Stomach (tissue), 9 donors: Measurements from ENCODE around the gene MAST4. TPM values are rescaled to one million over a fixed set of nuclear protein-coding genes. Genes with fewer than 3 reads are reported as not detected.

Experiments
- DNase-seq, 2 donors: peaks; one replicate each; pipeline versions ENCODE4 v3.0.0 to v3.0.0-alpha.2; 2013 to 2019
- H3K27ac ChIP-seq, 5 donors: fragments of 200-600 bp in 4 of 5; sonication (generic) in 4 of 5; one replicate each; pipeline ENCODE4 v1.5.1; 2013 to 2019; ENCODE audit warnings: mild to moderate bottlenecking in 1 of 5, moderate library complexity in 1 of 5
- H3K27me3 ChIP-seq, 3 donors: fragments of 200-600 bp; sonication (generic); one replicate each; pipeline ENCODE4 v1.5.1; 2017 to 2019; ENCODE audit warnings: mixed run types in 1 of 3
- H3K36me3 ChIP-seq, 4 donors: fragments of 200-600 bp; sonication (generic); 1 replicate in 3 of 4; 2 replicates in 1 of 4; pipeline ENCODE4 v1.5.1; 2016 to 2019
- H3K4me1 ChIP-seq, 4 donors: fragments of 200-600 bp; sonication (generic); one replicate each; pipeline ENCODE4 v1.5.1; 2016 to 2019
- H3K4me3 ChIP-seq, 4 donors: fragments of 200-600 bp; sonication (generic) in 3 of 4; one replicate each; pipeline ENCODE4 v1.5.1; 2016 to 2019; ENCODE audit warnings: mild to moderate bottlenecking in 1 of 4
- H3K9me3 ChIP-seq, 4 donors: fragments of 200-600 bp; sonication (generic); one replicate each; pipeline ENCODE4 v1.5.1; 2016 to 2019
- EP300 ChIP-seq: sonication (generic); formaldehyde crosslinking; IDR thresholded peaks from one replicate; pipeline ENCODE4 v1.6.1; 2017; ENCODE audit warnings: antibody characterized with exemption
- POLR2A ChIP-seq, 4 donors: fragments of 450-650 bp; IDR thresholded peaks; one replicate each; pipeline ENCODE4 v1.6.1; 2016; ENCODE audit warnings: antibody characterized with exemption in 4 of 4, control low read depth in 2 of 4, mild to moderate bottlenecking in 1 of 4, moderate library complexity in 1 of 4
- POLR2AphosphoS5 ChIP-seq, 3 donors: sonication (generic); formaldehyde crosslinking; IDR thresholded peaks; one replicate each; pipeline ENCODE4 v1.6.1; 2016; ENCODE audit warnings: antibody characterized with exemption in 3 of 3
- WGBS, 5 donors: extraction: QIAGEN DNeasy Blood & Tissue Kit in 3 of 5; methylation state at CpG; one replicate each; pipeline versions ENCODE4 v1.1.5 to v1.1.7; 2013 to 2018; 5-methylcytosine and 5-hydroxymethylcytosine counted together
- intact Hi-C: fragments of 100-400 bp; cut with DNase I; formaldehyde crosslinking; loops from one replicate; pipeline ENCODE4 v1.15.1; 2023; ENCODE audit warnings: low total_unique reads
- polyA plus RNA-seq, 3 donors: library from polyadenylated mRNA; stranded (reverse); fragments of 200-250 nt; gene quantifications; one replicate each; pipeline ENCODE4 v1.2.3, GENCODE V29; 2013
- total RNA-seq, 5 donors: library from RNA; depleted of rRNA; stranded (reverse); fragments of >200 nt; gene quantifications; one replicate each; pipeline versions ENCODE4 v1.1.0 to v1.2.3, GENCODE V29; 2014 to 2016
- TF ChIP-seq, protein P1 (sequence below), 7 experiments: fragments of 450-650 bp in 4 of 7; fragments of 200-600 bp in 3 of 7; sonication (generic) in 3 of 7; IDR thresholded peaks; one replicate each; pipeline ENCODE4 v1.5.1; 2016 to 2019; ENCODE audit warnings: antibody characterized with exemption in 7 of 7, control low read depth in 2 of 7, mild to moderate bottlenecking in 1 of 7
- donor health status: healthy with polysubstance abuse.
- donor health status: Bipolar disorder and iron deficiency.
- donor health status: healthy.

Gene MAST4
- total and polyA plus RNA-seq, 8 donors, result 1.5 to 52.5 (median 32.1) TPM

GRCh38 chr5:66701244-66701643, 105.1 kb downstream of the MAST4 start:
- H3K9me3 ChIP-seq, result no peaks in the 10 kb centered on the region
- H3K4me3 ChIP-seq, result no peak overlapping the region
- H3K4me1 ChIP-seq, result no peaks in the 10 kb centered on the region
- no peaks in the 10 kb centered on the region for H3K27me3 ChIP-seq
- TF ChIP-seq, protein P1, sequence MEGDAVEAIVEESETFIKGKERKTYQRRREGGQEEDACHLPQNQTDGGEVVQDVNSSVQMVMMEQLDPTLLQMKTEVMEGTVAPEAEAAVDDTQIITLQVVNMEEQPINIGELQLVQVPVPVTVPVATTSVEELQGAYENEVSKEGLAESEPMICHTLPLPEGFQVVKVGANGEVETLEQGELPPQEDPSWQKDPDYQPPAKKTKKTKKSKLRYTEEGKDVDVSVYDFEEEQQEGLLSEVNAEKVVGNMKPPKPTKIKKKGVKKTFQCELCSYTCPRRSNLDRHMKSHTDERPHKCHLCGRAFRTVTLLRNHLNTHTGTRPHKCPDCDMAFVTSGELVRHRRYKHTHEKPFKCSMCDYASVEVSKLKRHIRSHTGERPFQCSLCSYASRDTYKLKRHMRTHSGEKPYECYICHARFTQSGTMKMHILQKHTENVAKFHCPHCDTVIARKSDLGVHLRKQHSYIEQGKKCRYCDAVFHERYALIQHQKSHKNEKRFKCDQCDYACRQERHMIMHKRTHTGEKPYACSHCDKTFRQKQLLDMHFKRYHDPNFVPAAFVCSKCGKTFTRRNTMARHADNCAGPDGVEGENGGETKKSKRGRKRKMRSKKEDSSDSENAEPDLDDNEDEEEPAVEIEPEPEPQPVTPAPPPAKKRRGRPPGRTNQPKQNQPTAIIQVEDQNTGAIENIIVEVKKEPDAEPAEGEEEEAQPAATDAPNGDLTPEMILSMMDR (IDR thresholded peaks at IDR 0.05), result no peak
- no peak for TF ChIP-seq POLR2AphosphoS5 (IDR thresholded peaks at IDR 0.05)
- TF ChIP-seq EP300, result no peak
- TF ChIP-seq POLR2A (IDR thresholded peaks at IDR 0.05), result no peak
- intact Hi-C loops, result no loop called here
- no peak for DNase-seq
- H3K36me3 ChIP-seq, result no peaks in the 10 kb centered on the region
- WGBS, 5 donors, result 58 to 84% (median 74%) methylated on average over 1 of the region's 1 CpG
- H3K27ac ChIP-seq, result no peak overlapping the region

- intact Hi-C loops, result no loop called here
- Histone ChIP-seq H3K9me3 (no peaks in the 10 kb centered on the region), H3K27ac (no peak overlapping the region), H3K27me3 (no peaks in the 10 kb centered on the region), H3K4me1 (no peaks in the 10 kb centered on the region), H3K4me3 (no peak overlapping the region), H3K36me3 (no peaks in the 10 kb centered on the region)
- WGBS, 5 donors, result 72 to 93% (median 86%) methylated on average over 3 of the region's 3 CpGs
- DNase-seq, result no peak
- TF ChIP-seq, protein P1 (IDR thresholded peaks at IDR 0.05), result no peak
- TF ChIP-seq EP300 (no peak), POLR2A (IDR thresholded peaks at IDR 0.05) (no peak), POLR2AphosphoS5 (IDR thresholded peaks at IDR 0.05) (no peak)
These were observed 106.2 kb downstream of the MAST4 start for GRCh38 chr5:66702426-66702825.

DNA sequence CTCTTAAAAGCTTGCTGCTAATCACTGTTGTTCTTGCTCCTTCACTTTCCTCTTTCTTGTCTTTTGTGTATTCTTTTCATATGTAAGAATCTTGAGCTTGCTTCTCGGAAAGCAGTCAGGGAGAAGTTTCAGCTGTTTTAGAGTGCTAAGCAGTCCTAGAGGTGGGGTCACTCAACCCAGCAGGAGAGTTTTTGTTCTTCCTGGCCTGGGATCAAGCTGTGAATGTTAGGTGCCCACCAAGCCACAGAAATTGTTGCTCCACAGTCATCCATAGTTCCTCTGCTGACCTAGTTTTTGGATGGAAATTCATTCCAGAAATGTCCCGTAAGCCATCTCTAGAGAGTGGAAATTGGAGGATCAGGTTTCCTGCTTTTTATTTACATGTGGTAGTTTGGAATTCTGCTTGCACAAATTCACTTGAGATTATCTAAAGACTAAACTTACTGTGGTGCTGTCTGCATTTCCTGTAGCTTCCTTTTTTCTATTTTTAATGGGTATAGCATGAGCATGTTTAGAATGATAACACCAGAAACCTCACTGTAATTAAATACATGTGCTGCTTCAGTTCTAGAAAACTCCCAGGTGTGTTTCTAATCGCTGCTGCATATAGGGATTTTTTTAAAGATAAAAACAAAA, 108.7 kb downstream of the MAST4 start:
- DNase-seq, result peak in 1 of 2 donors; percentile 22
- no peak overlapping the region for H3K27ac ChIP-seq
- no peaks in the 10 kb centered on the region for H3K27me3 ChIP-seq
- intact Hi-C loops, result no loop called here
- H3K36me3 ChIP-seq, result no peaks in the 10 kb centered on the region
- no peak overlapping the region for H3K4me3 ChIP-seq
- TF ChIP-seq EP300 (no peak), POLR2AphosphoS5 (IDR thresholded peaks at IDR 0.05) (no peak), POLR2A (IDR thresholded peaks at IDR 0.05) (no peak)
- TF ChIP-seq, protein P1 (IDR thresholded peaks at IDR 0.05), result no peak
- no peaks in the 10 kb centered on the region for H3K9me3 ChIP-seq
- no peaks in the 10 kb centered on the region for H3K4me1 ChIP-seq
- WGBS, 5 donors, result 14 to 38% (median 24%) methylated on average over 3 of the region's 3 CpGs

GRCh38 chr5:66708368-66708767, 112.2 kb downstream of the MAST4 start:
- whole genome bisulfite sequencing, 5 donors, result 23 to 35% (median 34%) methylated on average over 1 of the region's 1 CpG
- DNase-seq, result no peak
- Histone ChIP-seq H3K9me3 (peaks cover 0 to 16% (median 6%) of the 10 kb centered on the region in 4 donors), H3K4me3 (no peak overlapping the region), H3K36me3 (no peaks in the 10 kb centered on the region), H3K27ac (no peak overlapping the region), H3K27me3 (no peaks in the 10 kb centered on the region), H3K4me1 (no peaks in the 10 kb centered on the region)
- intact Hi-C loops, result no loop called here
- TF ChIP-seq POLR2A (IDR thresholded peaks at IDR 0.05), result no peak
- TF ChIP-seq, protein P1 (IDR thresholded peaks at IDR 0.05), result no peak
- TF ChIP-seq EP300, result no peak
- TF ChIP-seq POLR2AphosphoS5 (IDR thresholded peaks at IDR 0.05), result no peak
